ENCODE data around the gene CDH11.

DNA sequence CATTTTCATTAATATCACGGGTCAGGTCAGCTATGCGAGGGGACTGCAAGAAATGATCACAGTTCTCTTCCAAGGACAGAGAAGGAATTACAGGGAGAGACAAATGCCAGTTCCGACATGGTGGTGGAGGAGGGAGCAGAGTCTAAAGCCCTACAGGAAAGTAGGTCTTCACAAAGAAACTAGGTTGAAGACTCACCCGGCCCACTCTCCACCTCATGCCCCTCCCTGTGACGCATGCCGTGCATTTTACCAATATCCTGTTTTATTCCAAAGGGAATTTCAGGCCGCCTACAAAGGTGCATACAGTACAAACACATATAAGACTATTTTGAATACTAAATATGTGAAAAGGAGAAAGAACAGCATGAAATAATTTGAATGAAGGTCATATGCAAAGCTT is 56.8 kb downstream of the CDH11 start:
- TF ChIP-seq, protein P1, sequence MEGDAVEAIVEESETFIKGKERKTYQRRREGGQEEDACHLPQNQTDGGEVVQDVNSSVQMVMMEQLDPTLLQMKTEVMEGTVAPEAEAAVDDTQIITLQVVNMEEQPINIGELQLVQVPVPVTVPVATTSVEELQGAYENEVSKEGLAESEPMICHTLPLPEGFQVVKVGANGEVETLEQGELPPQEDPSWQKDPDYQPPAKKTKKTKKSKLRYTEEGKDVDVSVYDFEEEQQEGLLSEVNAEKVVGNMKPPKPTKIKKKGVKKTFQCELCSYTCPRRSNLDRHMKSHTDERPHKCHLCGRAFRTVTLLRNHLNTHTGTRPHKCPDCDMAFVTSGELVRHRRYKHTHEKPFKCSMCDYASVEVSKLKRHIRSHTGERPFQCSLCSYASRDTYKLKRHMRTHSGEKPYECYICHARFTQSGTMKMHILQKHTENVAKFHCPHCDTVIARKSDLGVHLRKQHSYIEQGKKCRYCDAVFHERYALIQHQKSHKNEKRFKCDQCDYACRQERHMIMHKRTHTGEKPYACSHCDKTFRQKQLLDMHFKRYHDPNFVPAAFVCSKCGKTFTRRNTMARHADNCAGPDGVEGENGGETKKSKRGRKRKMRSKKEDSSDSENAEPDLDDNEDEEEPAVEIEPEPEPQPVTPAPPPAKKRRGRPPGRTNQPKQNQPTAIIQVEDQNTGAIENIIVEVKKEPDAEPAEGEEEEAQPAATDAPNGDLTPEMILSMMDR (IDR thresholded peaks at IDR 0.05), result no peak
- no peak for TF ChIP-seq POLR2A (IDR thresholded peaks at IDR 0.05)

Measured in thyroid gland (tissue), 4 donors.